Measurements from ENCODE around the gene FOXI1.

GRCh38 chr5:170155771-170156170 lies 50.1 kb downstream of the FOXI1 start:
- TF ChIP-seq CTCF (IDR thresholded peaks at IDR 0.05; ENCODE audit: insufficient read depth, low read length, poor library complexity, severe bottlenecking) (no peak), EZH2phosphoT487 (conservative IDR thresholded peaks at IDR 0.05; ENCODE audit: low read length) (no peak)
